D721Med (cell line): ENCODE results near the gene ZNF211.

Experiments used
- DNase-seq: peaks from one replicate; pipeline ENCODE4 v3.0.0; 2011; ENCODE audit warnings: low spot score; ENCODE audit not compliant: insufficient read length
- FAIRE-seq: peaks from 2 replicates; lab custom pipeline; 2011; peaks lifted over from hg19 to GRCh38; lab: Jason Lieb, UNC
- CTCF ChIP-seq: IDR thresholded peaks from 2 replicates; pipeline ENCODE4 v1.5.1; 2012; ENCODE audit warnings: mild to moderate bottlenecking, control low read depth; ENCODE audit not compliant: insufficient read depth; ENCODE audit errors: missing control alignments

Gene ZNF211

DNA sequence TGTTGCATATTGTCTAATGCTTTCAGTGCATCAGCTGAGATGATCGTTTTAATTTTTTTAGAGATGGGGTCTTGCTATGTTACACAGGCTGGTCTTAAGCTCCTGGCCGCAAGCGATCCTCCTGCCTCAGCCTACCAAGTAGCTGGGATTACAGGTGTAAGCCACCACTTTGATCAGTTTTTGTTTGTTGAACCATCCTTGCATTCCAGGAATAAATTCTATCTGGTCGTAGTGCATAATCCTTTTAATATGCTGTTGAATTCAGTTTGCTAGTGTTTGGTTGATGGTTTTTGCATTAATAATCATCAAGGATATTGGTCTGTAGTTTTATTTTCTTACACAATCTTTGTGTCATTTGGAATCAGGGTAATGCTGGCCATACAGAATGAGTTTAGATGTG, 4.4 kb downstream of the ZNF211 start:
- FAIRE-seq (no peak), DNase-seq (no peak)
- no peak for TF ChIP-seq CTCF

DNA sequence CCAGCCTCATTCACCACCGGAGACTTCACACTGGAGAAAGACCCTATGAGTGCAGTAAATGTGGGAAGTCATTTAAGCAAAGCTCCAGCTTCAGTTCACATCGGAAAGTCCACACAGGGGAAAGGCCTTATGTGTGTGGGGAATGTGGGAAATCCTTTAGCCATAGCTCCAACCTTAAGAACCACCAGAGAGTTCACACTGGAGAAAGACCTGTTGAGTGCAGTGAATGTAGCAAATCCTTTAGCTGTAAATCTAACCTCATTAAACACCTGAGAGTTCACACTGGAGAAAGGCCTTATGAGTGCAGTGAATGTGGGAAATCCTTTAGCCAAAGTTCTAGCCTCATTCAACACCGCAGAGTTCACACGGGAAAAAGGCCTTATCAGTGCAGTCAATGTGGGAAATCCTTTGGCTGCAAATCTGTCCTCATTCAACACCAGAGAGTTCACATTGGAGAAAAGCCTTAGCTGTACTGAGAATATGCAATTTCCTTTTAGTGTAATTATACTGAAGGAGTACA, 8.8 kb downstream of the ZNF211 start:
- no peak for DNase-seq
- no peak for TF ChIP-seq CTCF
- no peak for FAIRE-seq

DNA sequence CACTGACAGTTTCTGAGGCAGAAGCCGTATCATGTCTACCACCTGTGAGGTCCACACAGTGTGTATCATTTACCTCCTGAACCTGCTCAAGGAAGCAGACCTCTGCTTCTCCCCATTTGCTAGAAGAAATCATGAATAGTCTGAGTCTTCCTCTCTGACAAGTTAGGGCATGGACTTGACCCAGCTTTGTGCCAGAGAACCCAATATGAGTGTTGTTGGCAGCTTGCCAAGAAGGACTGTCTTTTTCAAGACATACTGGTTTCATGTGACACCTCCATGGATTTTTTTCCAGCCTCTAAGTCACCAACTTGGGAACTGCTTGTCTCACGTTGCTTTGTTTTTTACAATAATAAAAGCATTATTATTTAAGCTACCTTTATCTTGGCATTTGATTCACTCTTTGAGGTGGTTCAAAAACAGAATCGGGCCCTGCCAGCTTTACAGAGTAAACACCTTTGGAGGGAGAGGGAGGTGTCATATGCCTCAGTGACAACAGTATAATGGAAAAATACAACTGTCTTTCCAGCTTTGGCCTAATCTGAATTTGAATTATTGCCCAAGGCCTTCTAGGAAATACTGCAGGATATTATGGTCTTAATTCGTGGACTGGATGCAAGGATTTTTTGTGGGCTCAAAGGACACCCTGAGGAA, 9.6 kb downstream of the ZNF211 start:
- FAIRE-seq (no peak), DNase-seq (no peak)
- no peak for TF ChIP-seq CTCF

- no peak for TF ChIP-seq CTCF
- no peak for DNase-seq
- FAIRE-seq, result no peak
Measured at GRCh38 chr19:57643734-57644133, 10.8 kb downstream of the ZNF211 start.

DNA sequence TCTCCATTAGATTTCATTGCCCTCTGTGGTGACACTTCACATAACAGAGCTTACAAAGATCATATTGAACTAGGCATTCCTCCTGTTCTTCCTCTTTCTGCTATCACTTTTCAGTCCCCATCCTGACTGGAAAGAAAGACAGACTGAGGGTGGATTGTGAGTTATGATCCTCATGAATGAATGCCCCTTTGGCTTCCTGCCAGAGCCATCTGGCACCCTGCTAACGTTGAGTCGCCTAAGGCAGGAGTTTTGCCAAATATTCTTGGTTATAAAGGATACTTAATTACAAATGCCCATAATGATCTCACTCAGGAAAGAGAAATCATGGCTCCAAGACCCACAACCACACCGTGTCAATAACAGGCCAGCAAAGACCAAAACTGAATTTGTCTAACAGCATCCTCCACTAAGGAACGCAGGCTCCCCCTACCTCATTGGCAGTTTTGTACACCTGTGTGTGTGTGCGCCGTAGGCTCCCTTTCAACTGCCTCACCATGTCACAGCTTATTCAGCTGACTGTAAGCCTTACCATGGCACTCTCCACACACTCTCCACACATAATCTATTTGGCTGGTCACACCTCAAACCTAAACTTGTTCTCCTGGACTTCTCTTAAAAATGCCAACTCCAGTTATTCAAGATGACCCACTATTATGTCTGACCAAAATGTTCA, 15.5 kb downstream of the ZNF211 start:
- DNase-seq (no peak), FAIRE-seq (no peak)
- TF ChIP-seq CTCF, result no peak

- no peak for FAIRE-seq
- peak; percentile 10 for TF ChIP-seq CTCF
- DNase-seq, result no peak
Measured at GRCh38 chr19:57651654-57651996, 18.7 kb downstream of the ZNF211 start.

DNA sequence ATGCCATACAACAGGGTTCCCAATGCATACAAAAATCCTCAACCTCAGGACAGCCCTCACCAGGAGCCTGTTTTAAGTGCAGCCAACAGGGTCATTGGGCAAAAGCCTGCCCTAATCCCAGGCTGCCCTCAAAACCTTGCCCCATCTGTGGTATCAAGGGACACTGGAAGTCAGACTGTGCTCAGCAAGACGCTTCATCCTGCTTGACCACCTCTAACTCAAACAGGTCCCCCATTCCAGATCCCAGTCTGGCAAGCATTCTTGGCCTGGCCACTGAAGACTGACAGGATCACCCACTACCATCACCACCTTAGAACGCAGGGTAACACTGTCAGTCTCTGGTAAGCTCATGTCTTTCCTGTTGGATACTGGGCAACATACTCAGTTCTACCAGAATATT, 20.7 kb downstream of the ZNF211 start:
- FAIRE-seq, result no peak
- no peak for DNase-seq

More for the DNA sequence above, 20.7 kb downstream of the ZNF211 start:
- TF ChIP-seq CTCF, result no peak
